Astrocyte of the hippocampus (primary cell): Measurements from ENCODE around the gene HAO2.
"Not testable (repeated sequence)": the region's sequence is repeated elsewhere in the genome, so short reads cannot be mapped to it uniquely, and the experiment has no call there.

Experiments
- DNase-seq: peaks from one replicate; pipeline ENCODE4 v3.0.0; 2011; ENCODE audit warnings: low read depth, low spot score

HAO2 gene

DNA sequence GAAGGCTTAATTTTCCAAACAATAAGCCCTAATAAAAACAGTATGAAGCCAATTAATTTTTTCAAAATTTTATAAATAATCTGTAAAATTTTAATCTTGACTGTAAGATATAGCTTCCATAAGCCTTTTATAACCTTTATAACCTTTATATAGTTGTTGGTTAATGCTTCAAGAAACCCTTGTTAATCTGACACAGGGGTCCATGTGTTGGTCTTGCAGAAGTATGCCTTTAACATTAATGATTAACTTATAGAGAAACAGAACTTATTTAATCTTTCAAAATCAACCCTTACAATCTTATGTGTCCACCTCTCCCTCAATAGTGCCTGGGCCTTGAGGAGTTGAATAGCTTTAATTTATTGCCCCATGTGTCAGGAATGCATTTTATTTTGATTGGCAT, 23.2 kb upstream of the HAO2 start:
- DNase-seq: no peak

- DNase-seq: peak; percentile 5
Measured at GRCh38 chr1:119347858-119348257, 20.7 kb upstream of the HAO2 start.

DNA sequence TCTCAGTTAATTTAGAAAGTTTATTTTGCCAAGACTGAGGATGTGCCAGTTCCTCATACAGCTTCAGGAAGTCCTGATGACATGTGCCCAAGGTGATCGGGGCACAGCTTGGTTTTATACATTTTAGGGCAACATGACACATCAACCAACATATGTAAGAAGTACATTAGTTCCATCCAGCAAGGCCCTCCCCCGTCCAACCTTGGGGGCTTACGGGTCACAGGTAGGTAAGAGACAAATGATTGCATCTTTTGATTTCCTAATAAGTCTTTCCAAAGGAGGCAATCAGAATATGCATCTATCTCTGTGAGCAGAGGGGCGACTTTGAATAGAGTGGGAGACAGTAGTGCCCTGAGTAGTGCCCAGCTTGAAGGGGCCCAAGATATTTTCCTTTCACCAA, 19.6 kb upstream of the HAO2 start:
- no peak for DNase-seq

DNA sequence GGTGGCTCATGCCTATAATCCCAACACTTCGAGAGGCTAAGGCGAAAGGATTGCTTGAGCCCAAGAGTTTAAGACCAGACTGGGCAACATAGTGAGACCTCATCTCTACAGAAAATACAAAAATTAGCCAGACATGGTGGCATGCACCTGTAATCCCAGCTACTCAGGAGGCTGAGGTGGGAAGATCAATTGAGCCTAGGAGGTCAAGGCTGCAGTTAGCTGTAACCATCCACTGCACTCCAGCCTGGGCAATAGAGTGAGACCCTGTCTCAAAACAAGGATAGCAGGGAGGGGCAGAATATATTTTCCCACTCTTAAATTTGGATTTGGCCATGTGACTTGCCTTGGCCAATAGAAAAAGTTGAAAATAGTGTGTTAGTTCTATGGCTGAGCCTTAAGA, 17.7 kb upstream of the HAO2 start:
- not testable (repeated sequence) for DNase-seq

GRCh38 chr1:119351997-119352396, 16.6 kb upstream of the HAO2 start:
- no peak for DNase-seq

DNA sequence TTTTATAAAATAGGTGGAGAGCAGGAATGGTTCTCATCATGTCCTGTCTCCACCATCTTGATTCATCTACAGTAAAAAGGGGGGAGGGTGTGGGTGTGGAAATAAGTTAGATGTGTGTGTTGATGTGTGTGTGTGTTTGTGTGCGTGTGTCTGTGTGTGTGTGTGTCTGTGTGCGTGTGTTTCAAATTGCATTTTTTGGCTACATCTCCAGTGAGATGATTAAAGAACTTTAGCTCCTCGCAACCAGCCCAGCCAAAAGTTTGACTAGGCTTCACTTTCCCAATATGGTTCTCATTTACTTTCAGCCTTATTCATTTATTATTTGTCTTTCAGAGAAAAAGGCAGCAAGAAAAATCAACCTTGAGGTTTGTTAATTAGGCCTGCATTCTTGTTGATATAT, 14.7 kb upstream of the HAO2 start:
- no peak for DNase-seq

DNA sequence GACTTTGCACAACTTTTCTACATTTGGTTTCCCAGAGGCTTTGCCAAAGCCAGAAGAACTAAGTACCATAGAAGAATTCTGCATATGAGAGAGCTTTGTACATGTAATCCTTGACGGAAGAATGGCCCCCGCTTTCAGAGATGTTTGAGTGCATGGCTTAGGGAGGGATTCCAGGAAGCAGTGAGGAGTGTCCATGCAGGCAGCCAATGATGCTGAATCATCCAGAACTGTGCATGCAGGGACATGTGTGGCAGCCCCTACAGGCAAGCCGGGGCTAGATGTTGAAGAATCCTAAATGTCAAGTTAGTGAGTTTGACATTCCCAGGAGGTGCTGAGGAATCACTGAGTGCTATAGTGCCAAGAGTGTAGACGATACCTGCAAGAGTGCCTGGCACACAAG, 9.9 kb upstream of the HAO2 start:
- no peak for DNase-seq

GRCh38 chr1:119359730-119360129, 8.9 kb upstream of the HAO2 start:
- DNase-seq: no peak

GRCh38 chr1:119361205-119361604, 7.4 kb upstream of the HAO2 start:
- no peak for DNase-seq

GRCh38 chr1:119361620-119362344, 6.8 kb upstream of the HAO2 start:
- no peak for DNase-seq

- no peak for DNase-seq
Measured at GRCh38 chr1:119363162-119363561, 5.4 kb upstream of the HAO2 start.

- DNase-seq: no peak
Measured at GRCh38 chr1:119364640-119365039, 3.9 kb upstream of the HAO2 start.

- no peak for DNase-seq
Measured at GRCh38 chr1:119366424-119366823, 2.2 kb upstream of the HAO2 start.

DNA sequence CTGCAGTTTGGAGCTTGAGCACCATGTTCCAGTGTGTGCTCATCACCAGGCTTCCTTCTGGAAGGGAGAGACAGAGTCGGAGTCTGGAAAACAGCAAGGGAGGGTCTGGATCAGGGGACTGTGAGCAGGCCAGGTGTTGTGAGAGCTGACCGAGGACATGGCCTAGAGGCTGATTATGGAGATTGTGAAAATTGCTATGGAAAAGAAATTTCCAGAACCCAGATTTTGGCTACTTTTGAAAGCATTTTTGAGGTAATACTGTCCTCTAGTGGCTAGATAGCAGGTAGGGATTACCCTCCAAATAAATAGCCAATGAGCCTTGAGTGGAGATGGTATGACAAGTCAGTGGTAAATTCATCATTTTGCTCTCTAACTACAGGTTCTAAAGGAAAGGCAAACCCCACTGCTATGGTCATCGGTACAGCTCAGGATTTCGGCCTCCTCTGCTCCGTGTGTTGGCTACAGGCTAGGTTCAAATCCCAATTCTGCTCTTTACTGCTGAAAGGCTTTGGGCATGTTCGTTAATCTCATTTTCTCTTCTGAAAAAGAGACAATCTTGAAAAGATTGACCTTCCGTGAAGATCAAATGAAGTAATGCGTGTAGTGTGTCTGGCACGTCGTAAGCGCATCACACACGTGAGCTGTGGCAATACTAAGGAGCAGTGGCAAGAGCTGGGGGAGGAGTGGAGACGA, 1.0 kb upstream of the HAO2 start:
- peak; percentile 57 for DNase-seq

GRCh38 chr1:119370748-119371147, 2.2 kb downstream of the HAO2 start:
- DNase-seq: no peak

- no peak for DNase-seq
Measured at GRCh38 chr1:119371815-119372214, 3.2 kb downstream of the HAO2 start.

- DNase-seq: peak; percentile 11
Measured at GRCh38 chr1:119372503-119373086, 4.0 kb downstream of the HAO2 start.

DNA sequence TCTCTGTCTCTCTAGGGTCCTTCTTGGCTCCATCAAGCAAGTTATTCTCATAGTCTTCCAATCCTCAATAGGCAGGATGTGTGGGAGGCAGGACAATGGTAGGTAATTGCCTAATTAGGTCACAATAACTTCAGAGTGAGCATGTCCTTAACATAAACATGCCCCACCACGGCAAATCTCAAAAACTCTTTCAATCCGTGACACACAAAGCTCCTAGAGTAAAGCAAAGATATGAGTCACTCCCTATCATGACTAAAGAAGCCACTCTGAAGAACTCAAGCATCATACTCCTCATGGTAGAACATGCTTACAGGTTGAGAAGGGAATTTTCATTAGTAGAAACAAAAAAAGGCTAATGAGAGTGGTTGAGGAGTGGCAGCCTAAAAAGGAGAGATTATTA, 4.9 kb downstream of the HAO2 start:
- no peak for DNase-seq

DNA sequence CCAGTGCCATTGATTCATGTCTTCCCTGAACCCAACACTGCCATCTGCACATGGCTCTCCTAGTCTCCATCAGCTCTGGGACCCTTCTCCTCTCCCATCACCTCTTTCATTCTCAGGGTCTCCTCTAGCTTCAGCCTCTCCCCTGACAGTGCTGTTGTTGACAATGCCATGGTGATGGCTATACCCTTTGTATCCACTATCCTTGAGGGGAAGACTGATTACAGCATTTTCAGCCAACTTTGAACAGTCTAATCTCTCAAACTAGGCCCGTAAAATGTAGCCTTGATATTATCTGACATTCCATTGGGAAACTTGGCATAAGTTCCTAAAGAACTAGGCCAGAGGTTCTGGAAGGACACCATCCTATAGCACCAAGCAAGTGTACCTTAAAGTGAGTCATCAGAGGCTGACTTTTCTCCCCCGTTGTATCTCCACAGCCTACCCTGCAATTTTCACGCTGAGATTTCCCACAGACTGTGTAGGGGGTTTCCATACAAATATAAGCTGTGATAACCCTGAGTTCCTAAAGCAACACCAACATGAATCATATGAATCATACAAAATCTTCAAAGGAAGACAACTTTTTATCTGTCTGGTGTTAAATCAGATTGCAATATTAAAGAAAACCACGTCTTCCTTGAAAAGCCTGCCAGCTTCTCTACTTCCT, 5.8 kb downstream of the HAO2 start:
- no peak for DNase-seq

DNA sequence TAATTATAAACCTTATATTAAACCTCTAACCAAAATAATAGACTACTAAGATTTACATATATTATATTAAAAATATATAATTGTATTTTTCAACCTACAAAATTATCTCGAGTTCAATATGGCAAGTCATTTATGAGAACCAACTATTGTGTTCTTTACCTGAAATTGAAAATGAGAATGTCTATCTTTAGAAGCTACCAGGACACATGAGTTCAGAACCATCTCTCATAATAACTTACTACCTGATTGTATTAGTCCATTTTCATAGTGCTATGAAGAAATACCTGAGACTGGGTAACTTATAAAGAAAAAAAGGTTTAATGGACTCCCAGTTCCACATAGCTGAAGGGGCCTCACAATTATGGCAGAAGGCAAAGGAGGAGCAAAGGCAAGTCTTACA, 6.8 kb downstream of the HAO2 start:
- no peak for DNase-seq

DNA sequence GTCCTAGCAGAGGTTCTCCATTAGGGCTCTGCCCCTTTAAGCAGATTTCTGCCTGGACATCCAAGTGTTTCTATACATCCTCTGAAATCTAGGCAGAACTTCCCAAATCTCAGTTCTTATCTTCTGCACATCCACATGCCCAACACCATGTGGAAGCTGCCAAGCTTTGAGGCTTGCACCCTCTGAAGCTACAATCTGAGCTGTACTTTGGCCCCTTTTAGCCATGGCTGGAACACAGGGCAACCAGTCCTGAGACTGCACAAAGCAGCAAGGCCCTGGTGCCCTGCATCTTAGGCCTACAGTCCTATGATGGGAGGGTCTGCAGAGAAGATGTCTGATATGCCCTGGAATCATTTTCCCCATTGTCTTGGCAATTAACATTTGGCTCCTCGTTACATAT, 8.0 kb downstream of the HAO2 start:
- no peak for DNase-seq

DNA sequence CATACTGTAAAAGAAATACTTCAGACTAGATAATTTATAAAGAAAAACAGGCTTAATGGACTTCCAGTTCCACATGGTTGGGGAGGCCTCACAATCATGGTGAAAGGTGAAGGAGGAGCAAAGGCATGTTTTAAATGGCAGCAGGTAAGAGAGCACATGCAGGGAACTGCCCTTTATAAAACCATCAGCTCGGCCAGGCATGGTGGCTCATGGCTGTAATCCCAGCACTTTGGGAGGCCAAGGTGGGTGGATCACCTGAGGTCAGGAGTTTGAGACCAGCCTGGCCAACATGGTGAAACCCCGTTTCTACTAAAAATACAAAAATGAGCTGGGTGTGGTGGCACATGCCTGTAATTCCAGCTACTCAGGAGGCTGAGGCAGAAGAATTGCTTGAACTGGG, 9.0 kb downstream of the HAO2 start:
- DNase-seq: not testable (repeated sequence)

DNA sequence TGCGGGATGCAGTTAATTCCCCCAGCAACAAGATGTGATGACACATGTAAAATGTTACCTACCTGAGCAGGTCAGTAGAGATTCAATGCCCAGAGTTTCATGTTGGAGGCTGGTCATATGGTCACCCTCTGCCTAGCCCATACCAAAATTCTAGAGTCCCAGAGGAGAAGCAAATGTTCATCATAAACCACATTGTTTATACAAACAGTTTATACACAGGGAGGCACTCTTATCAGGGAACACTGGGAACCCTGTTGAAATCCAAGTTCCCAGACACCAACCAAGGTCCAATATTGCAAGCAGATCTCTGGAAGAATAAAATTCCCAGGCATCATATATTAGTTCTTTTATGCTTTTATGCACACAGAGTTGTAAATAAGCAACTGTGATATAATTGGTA, 10.5 kb downstream of the HAO2 start:
- no peak for DNase-seq
